GM12891 (cell line): ENCODE data around the gene ISG20.
"Not testable (repeated sequence)": the region's sequence is repeated elsewhere in the genome, so short reads cannot be mapped to it uniquely, and the experiment has no call there.

Experiments used
- DNase-seq: peaks from one replicate; pipeline ENCODE4 v3.0.0; 2011; ENCODE audit warnings: low spot score; ENCODE audit not compliant: insufficient read length
- FAIRE-seq: peaks from 2 replicates; lab custom pipeline; 2011; peaks lifted over from hg19 to GRCh38; lab: Jason Lieb, UNC
- PAX5 ChIP-seq: IDR thresholded peaks from 2 replicates; pipeline ENCODE4 v1.6.1; 2011; ENCODE audit warnings: low read length, moderate library complexity, mild to moderate bottlenecking; ENCODE audit not compliant: insufficient read depth, severe bottlenecking
- POLR2A ChIP-seq: IDR thresholded peaks from 2 replicates; pipeline ENCODE4 v1.6.1; 2011; ENCODE audit warnings: low read depth, low read length, control low read depth
- POLR2AphosphoS5 ChIP-seq: IDR thresholded peaks from 2 replicates; pipeline ENCODE4 v1.6.1; 2011; ENCODE audit warnings: low read depth, low read length, control low read depth
- POU2F2 ChIP-seq: IDR thresholded peaks from 2 replicates; pipeline ENCODE4 v1.6.1; 2011; ENCODE audit warnings: low read depth, mild to moderate bottlenecking, control low read depth, low read length, moderate library complexity
- SPI1 ChIP-seq: IDR thresholded peaks from 2 replicates; pipeline ENCODE4 v1.6.1; 2011; ENCODE audit warnings: low read depth, low read length, control low read depth
- TAF1 ChIP-seq: IDR thresholded peaks from 2 replicates; pipeline ENCODE4 v1.6.1; 2011; ENCODE audit warnings: low read depth, low read length, control low read depth

The ISG20 gene

GRCh38 chr15:88628018-88628654 lies 10.7 kb upstream of the ISG20 start:
- FAIRE-seq (no peak), DNase-seq (no peak)
- no peak for TF ChIP-seq POLR2A
- TF ChIP-seq SPI1 = no peak
- no peak for TF ChIP-seq PAX5
- TF ChIP-seq POLR2AphosphoS5 = 0 out of 2 replicates have a peak, but pooled peaks have one; percentile 25
- TF ChIP-seq POU2F2 = no peak
- no peak for TF ChIP-seq TAF1

- FAIRE-seq (no peak), DNase-seq (no peak)
- TF ChIP-seq PAX5 (no peak), POLR2A (peak; percentile 19; the same call in 1 of the 2 replicates)
Measured at GRCh38 chr15:88629071-88629470, 9.7 kb upstream of the ISG20 start.

- FAIRE-seq = no peak
- DNase-seq = no peak
- TF ChIP-seq POLR2AphosphoS5 (peak; percentile 41; the same call in 1 of the 2 replicates), SPI1 (no peak), POLR2A (peak; percentile 32; the same call in 1 of the 2 replicates)
Measured at GRCh38 chr15:88630141-88630721, 8.6 kb upstream of the ISG20 start.

GRCh38 chr15:88630798-88631463 lies 7.9 kb upstream of the ISG20 start:
- no peak for DNase-seq
- TF ChIP-seq POLR2AphosphoS5 (no peak; the same call in 1 of the 2 replicates), SPI1 (no peak), POLR2A (no peak; the same call in 1 of the 2 replicates), TAF1 (no peak)
- FAIRE-seq = no peak

- no peak for FAIRE-seq
- no peak for DNase-seq
- TF ChIP-seq POLR2AphosphoS5 = peak; percentile 17; the same call in 1 of the 2 replicates
- no peak for TF ChIP-seq SPI1
Measured at GRCh38 chr15:88631464-88632028, 7.3 kb upstream of the ISG20 start.

GRCh38 chr15:88632797-88633196 lies 6.0 kb upstream of the ISG20 start:
- DNase-seq, FAIRE-seq: not testable (repeated sequence)

GRCh38 chr15:88634449-88634848 lies 4.4 kb upstream of the ISG20 start:
- TF ChIP-seq SPI1 = no peak
- TF ChIP-seq PAX5 = no peak
- TF ChIP-seq TAF1 = no peak
- TF ChIP-seq POLR2AphosphoS5 = no peak
- no peak for TF ChIP-seq POU2F2
- no peak for TF ChIP-seq POLR2A
- FAIRE-seq = no peak
- no peak for DNase-seq

GRCh38 chr15:88635318-88635717 lies 3.5 kb upstream of the ISG20 start:
- DNase-seq (no peak), FAIRE-seq (peak; percentile 89)
- TF ChIP-seq PAX5 (no peak), POLR2AphosphoS5 (0 out of 2 replicates have a peak, but pooled peaks have one; percentile 14), SPI1 (peak; percentile 71), POLR2A (no peak; the same call in 1 of the 2 replicates), TAF1 (no peak), POU2F2 (no peak)

GRCh38 chr15:88636050-88636449 lies 2.8 kb upstream of the ISG20 start:
- 0 out of 2 replicates have a peak, but pooled peaks have one; percentile 24 for TF ChIP-seq POU2F2
- TF ChIP-seq PAX5 = no peak
- TF ChIP-seq POLR2A = no peak
- TF ChIP-seq SPI1 = no peak
- no peak for TF ChIP-seq TAF1
- peak; percentile 28; the same call in 1 of the 2 replicates for TF ChIP-seq POLR2AphosphoS5

GRCh38 chr15:88636654-88637053 lies 2.2 kb upstream of the ISG20 start:
- TF ChIP-seq POU2F2 = no peak
- TF ChIP-seq POLR2AphosphoS5 = no peak
- TF ChIP-seq TAF1 = no peak
- TF ChIP-seq PAX5 = no peak
- no peak; the same call in 1 of the 2 replicates for TF ChIP-seq POLR2A
- TF ChIP-seq SPI1 = no peak
- FAIRE-seq (no peak), DNase-seq (no peak)

More at GRCh38 chr15:88636050-88636449, 2.8 kb upstream of the ISG20 start:
- FAIRE-seq (no peak), DNase-seq (no peak)
